Tibial nerve (tissue), 3 donors: Measurements from ENCODE around the gene OAS1.

Experiments used
- POLR2A ChIP-seq, 2 donors: fragments of 450-650 bp; IDR thresholded peaks; one replicate each; pipeline ENCODE4 v1.6.1; 2017; ENCODE audit warnings: antibody characterized with exemption in 2 of 2, mild to moderate bottlenecking in 2 of 2, moderate library complexity in 2 of 2
- TF ChIP-seq, protein P1 (sequence below), 5 experiments: fragments of 200-600 bp in 3 of 5; fragments of 450-650 bp in 2 of 5; sonication (generic) in 3 of 5; IDR thresholded peaks; one replicate each; pipeline ENCODE4 v1.5.1; 2016 to 2019; ENCODE audit warnings: antibody characterized with exemption in 5 of 5, mild to moderate bottlenecking in 3 of 5, moderate library complexity in 2 of 5

DNA sequence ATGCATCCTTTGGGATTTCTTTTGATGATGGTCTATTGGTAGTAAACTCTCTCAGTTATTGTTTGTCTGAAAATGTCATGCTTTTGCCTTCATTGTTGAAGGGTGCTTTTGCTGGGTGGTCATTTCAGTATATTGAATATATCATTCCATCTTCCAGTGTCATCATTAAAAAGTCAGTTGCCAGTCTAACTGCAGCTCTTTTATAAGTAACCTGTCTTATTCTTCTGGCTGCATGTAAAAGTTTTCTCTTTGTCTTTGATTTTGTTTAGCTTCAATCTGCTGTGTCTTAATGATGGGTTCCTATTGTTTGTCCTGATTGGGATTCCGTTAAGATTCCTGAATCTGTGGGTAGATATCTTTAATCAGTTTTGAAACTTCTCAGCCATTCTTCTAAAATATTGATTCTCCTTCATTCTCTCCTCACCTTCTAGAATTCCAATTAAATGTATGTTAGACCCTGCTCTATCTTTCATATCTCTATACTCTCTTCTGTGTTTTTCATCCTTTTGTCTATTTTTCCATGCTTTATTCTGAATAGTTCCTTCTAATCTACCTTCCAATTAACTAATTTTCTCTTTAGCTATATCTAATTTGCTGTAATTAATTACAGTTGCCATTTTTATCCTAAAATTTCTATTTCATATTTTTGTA is 6.4 kb downstream of the OAS1 start:
- TF ChIP-seq, protein P1, sequence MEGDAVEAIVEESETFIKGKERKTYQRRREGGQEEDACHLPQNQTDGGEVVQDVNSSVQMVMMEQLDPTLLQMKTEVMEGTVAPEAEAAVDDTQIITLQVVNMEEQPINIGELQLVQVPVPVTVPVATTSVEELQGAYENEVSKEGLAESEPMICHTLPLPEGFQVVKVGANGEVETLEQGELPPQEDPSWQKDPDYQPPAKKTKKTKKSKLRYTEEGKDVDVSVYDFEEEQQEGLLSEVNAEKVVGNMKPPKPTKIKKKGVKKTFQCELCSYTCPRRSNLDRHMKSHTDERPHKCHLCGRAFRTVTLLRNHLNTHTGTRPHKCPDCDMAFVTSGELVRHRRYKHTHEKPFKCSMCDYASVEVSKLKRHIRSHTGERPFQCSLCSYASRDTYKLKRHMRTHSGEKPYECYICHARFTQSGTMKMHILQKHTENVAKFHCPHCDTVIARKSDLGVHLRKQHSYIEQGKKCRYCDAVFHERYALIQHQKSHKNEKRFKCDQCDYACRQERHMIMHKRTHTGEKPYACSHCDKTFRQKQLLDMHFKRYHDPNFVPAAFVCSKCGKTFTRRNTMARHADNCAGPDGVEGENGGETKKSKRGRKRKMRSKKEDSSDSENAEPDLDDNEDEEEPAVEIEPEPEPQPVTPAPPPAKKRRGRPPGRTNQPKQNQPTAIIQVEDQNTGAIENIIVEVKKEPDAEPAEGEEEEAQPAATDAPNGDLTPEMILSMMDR (IDR thresholded peaks at IDR 0.05), result no peak
- TF ChIP-seq POLR2A (IDR thresholded peaks at IDR 0.05), result no peak
